ENCODE data around the gene ST8SIA6.

GRCh38 chr10:17276756-17277424 lies 177.5 kb downstream of the ST8SIA6 start:
- TF ChIP-seq EZH2 (IDR thresholded peaks at IDR 0.05; ENCODE audit: borderline replicate concordance, low read length) (no peak), CTCF (conservative IDR thresholded peaks at IDR 0.05 in 1 of 2, IDR thresholded peaks at IDR 0.05 in 1 of 2; ENCODE audit: extremely low read depth in 1 of 2, insufficient read depth in 1 of 2, low read depth in 1 of 2, low read length in 2 of 2) (no peak)
